Dermis blood vessel endothelial cell (primary cell): Measurements from ENCODE around the gene TRAPPC11. TPM values are rescaled to one million over a fixed set of nuclear protein-coding genes. Genes with fewer than 3 reads are reported as not detected.

Source experiments
- DNase-seq: peaks from one replicate; pipeline ENCODE4 v3.0.0; 2010
- total RNA-seq: library from RNA; depleted of rRNA; stranded (reverse); fragments of >200 nt; gene quantifications from 2 replicates; pipeline ENCODE4 v1.2.3, GENCODE V29; 2014

Gene TRAPPC11
- total RNA-seq, 1 donor from 2014 or later: 45.6 TPM

- DNase-seq: no peak
Observed at GRCh38 chr4:183760326-183760725, 101.2 kb downstream of the TRAPPC11 start.

Other genes with a start within 250 kb of the TRAPPC11 start
- gene CDKN2AIP, start 214.7 kb upstream of the TRAPPC11 start, total RNA-seq: 17.1 and 18.4 TPM in 2 replicates
- gene ING2, start 154.2 kb upstream of the TRAPPC11 start, total RNA-seq: 4.3 and 7.7 TPM in 2 replicates
- gene RWDD4, start 108 bp upstream of the TRAPPC11 start, total RNA-seq: 13.3 and 20.2 TPM in 2 replicates
- 17.7 and 19.2 TPM in 2 replicates for gene STOX2, start 246.0 kb downstream of the TRAPPC11 start, total RNA-seq